Measurements from ENCODE around the gene SLC25A21. TPM values are rescaled to one million over a fixed set of nuclear protein-coding genes. Genes with fewer than 3 reads are reported as not detected.

Gene SLC25A21
- total and polyA plus RNA-seq, 2 donors (not counting 1 experiment from before 2014, with no cell fraction given) = 0.50 to 0.62 TPM

- Histone ChIP-seq H3K9ac (ENCODE audit: insufficient read depth, low read length) (no peak overlapping the region), H3K79me2 (ENCODE audit: control insufficient read depth, insufficient read depth, low read length) (no peaks in the 10 kb centered on the region), H3K4me1 (ENCODE audit: control insufficient read depth, extremely low read depth, insufficient read depth, low read length) (no peaks in the 10 kb centered on the region), H3K4me2 (ENCODE audit: extremely low read depth, insufficient read depth, low read length) (no peak overlapping the region), H4K20me1 (ENCODE audit: control insufficient read depth, extremely low read depth, insufficient read depth, low read length) (no peaks in the 10 kb centered on the region), H3K9me3 (ENCODE audit: control insufficient read depth, insufficient read depth, low read depth, low read length) (no peaks in the 10 kb centered on the region), H3K27ac (ENCODE audit: insufficient read depth, low read length) (no peak overlapping the region), H3K27me3 (ENCODE audit: control insufficient read depth, insufficient read depth, low read length) (no peaks in the 10 kb centered on the region), H2AFZ (ENCODE audit: low read length) (no peak overlapping the region), H3K36me3 (ENCODE audit: control insufficient read depth, insufficient read depth, low read length) (no peaks in the 10 kb centered on the region), H3K4me3 (replicated peaks in 1 of 4; ENCODE audit: control extremely low read depth in 1 of 4, insufficient read depth in 1 of 4, low read depth in 3 of 4, low read length in 4 of 4) (no peak overlapping the region)
- no peak for DNase-seq (ENCODE audit: low read depth in 2 of 2)
- no peak for TF ChIP-seq CTCF (conservative IDR thresholded peaks at IDR 0.05 in 1 of 2, IDR thresholded peaks at IDR 0.05 in 1 of 2; ENCODE audit: low read depth in 1 of 2, low read length in 2 of 2)
Measured at GRCh38 chr14:36716614-36717184, 455.7 kb downstream of the SLC25A21 start.

GRCh38 chr14:36713960-36714703 lies 458.3 kb downstream of the SLC25A21 start:
- Histone ChIP-seq H3K4me3 (replicated peaks in 1 of 4; ENCODE audit: control extremely low read depth in 1 of 4, insufficient read depth in 1 of 4, low read depth in 3 of 4, low read length in 4 of 4) (no peak overlapping the region), H3K36me3 (ENCODE audit: control insufficient read depth, insufficient read depth, low read length) (no peaks in the 10 kb centered on the region), H3K4me1 (ENCODE audit: control insufficient read depth, extremely low read depth, insufficient read depth, low read length) (no peaks in the 10 kb centered on the region), H2AFZ (ENCODE audit: low read length) (no peak overlapping the region), H3K27me3 (ENCODE audit: control insufficient read depth, insufficient read depth, low read length) (no peaks in the 10 kb centered on the region), H3K79me2 (ENCODE audit: control insufficient read depth, insufficient read depth, low read length) (no peaks in the 10 kb centered on the region), H3K4me2 (ENCODE audit: extremely low read depth, insufficient read depth, low read length) (no peak overlapping the region), H3K9ac (ENCODE audit: insufficient read depth, low read length) (no peak overlapping the region), H3K9me3 (ENCODE audit: control insufficient read depth, insufficient read depth, low read depth, low read length) (no peaks in the 10 kb centered on the region), H3K27ac (ENCODE audit: insufficient read depth, low read length) (no peak overlapping the region), H4K20me1 (ENCODE audit: control insufficient read depth, extremely low read depth, insufficient read depth, low read length) (no peaks in the 10 kb centered on the region)
- DNase-seq (ENCODE audit: low read depth in 2 of 2) = no peak
- TF ChIP-seq EZH2 (IDR thresholded peaks at IDR 0.05; ENCODE audit: low read length, missing control alignments) (no peak), CTCF (conservative IDR thresholded peaks at IDR 0.05 in 1 of 2, IDR thresholded peaks at IDR 0.05 in 1 of 2; ENCODE audit: low read depth in 1 of 2, low read length in 2 of 2) (no peak)

GRCh38 chr14:36707570-36707969 lies 464.8 kb downstream of the SLC25A21 start:
- H3K9ac ChIP-seq (ENCODE audit: insufficient read depth, low read length) = no peak overlapping the region
- H4K20me1 ChIP-seq (ENCODE audit: control insufficient read depth, extremely low read depth, insufficient read depth, low read length) = no peaks in the 10 kb centered on the region

More at GRCh38 chr14:36707570-36707969, 464.8 kb downstream of the SLC25A21 start:
- H3K36me3 ChIP-seq (ENCODE audit: control insufficient read depth, insufficient read depth, low read length) = no peaks in the 10 kb centered on the region
- H3K4me2 ChIP-seq (ENCODE audit: extremely low read depth, insufficient read depth, low read length) = no peak overlapping the region
- H3K79me2 ChIP-seq (ENCODE audit: control insufficient read depth, insufficient read depth, low read length) = no peaks in the 10 kb centered on the region
- TF ChIP-seq EZH2 (IDR thresholded peaks at IDR 0.05; ENCODE audit: low read length, missing control alignments) (no peak), CTCF (conservative IDR thresholded peaks at IDR 0.05 in 1 of 2, IDR thresholded peaks at IDR 0.05 in 1 of 2; ENCODE audit: low read depth in 1 of 2, low read length in 2 of 2) (no peak)
- DNase-seq (ENCODE audit: low read depth in 2 of 2) = no peak
- H3K4me3 ChIP-seq (replicated peaks in 1 of 4; ENCODE audit: control extremely low read depth in 1 of 4, insufficient read depth in 1 of 4, low read depth in 3 of 4, low read length in 4 of 4) = no peak overlapping the region
- H3K27me3 ChIP-seq (ENCODE audit: control insufficient read depth, insufficient read depth, low read length) = no peaks in the 10 kb centered on the region
- H3K9me3 ChIP-seq (ENCODE audit: control insufficient read depth, insufficient read depth, low read depth, low read length) = no peaks in the 10 kb centered on the region
- no peak overlapping the region for H3K27ac ChIP-seq (ENCODE audit: insufficient read depth, low read length)
- H3K4me1 ChIP-seq (ENCODE audit: control insufficient read depth, extremely low read depth, insufficient read depth, low read length) = no peaks in the 10 kb centered on the region
- H2AFZ ChIP-seq (ENCODE audit: low read length) = no peak overlapping the region
